Neuronal stem cell (in vitro differentiated cells): ENCODE data around the gene AFAP1.

Experiments used
- DNase-seq: peaks from one replicate; pipeline ENCODE4 v3.0.0-alpha.2; 2013; ENCODE audit warnings: low spot score
- H2AFZ ChIP-seq: one replicate; pipeline ENCODE4 v1.6.1; 2013; ENCODE audit warnings: mild to moderate bottlenecking, low read length, inconsistent platforms
- H2AK5ac ChIP-seq: 2 replicates; pipeline ENCODE4 v1.6.1; 2013; ENCODE audit warnings: low read depth, mild to moderate bottlenecking, inconsistent platforms, low read length, moderate library complexity, mixed read lengths
- H2BK120ac ChIP-seq: 2 replicates; pipeline ENCODE4 v1.6.1; 2013; ENCODE audit warnings: low read depth, mild to moderate bottlenecking, inconsistent platforms, low read length, moderate library complexity, mixed read lengths
- H2BK12ac ChIP-seq: one replicate; pipeline ENCODE4 v1.6.1; 2013; ENCODE audit warnings: low read length, inconsistent platforms
- H2BK15ac ChIP-seq: 2 replicates; pipeline ENCODE4 v1.6.1; 2013; ENCODE audit warnings: mild to moderate bottlenecking, low read length, inconsistent platforms, mixed read lengths
- H2BK5ac ChIP-seq: one replicate; pipeline ENCODE4 v1.6.1; 2013; ENCODE audit warnings: inconsistent platforms, mild to moderate bottlenecking, low read length, moderate library complexity
- H3K14ac ChIP-seq: one replicate; pipeline ENCODE4 v1.6.1; 2013; ENCODE audit warnings: low read length, inconsistent platforms
- H3K18ac ChIP-seq: 2 replicates; pipeline ENCODE4 v1.6.1; 2013; ENCODE audit warnings: low read length, inconsistent platforms
- H3K23ac ChIP-seq: 2 replicates; pipeline ENCODE4 v1.6.1; 2013; ENCODE audit warnings: low read depth, mild to moderate bottlenecking, mixed read lengths, low read length, inconsistent platforms; ENCODE audit not compliant: poor library complexity
- H3K27ac ChIP-seq: replicated peaks from 3 replicates; pipeline ENCODE4 v1.5.1; 2013; ENCODE audit warnings: low read length, inconsistent platforms
- H3K27me3 ChIP-seq, 3 experiments: 2 replicates each; pipeline ENCODE4 v1.6.1; 2013; ENCODE audit warnings: low read length in 3 of 3, mild to moderate bottlenecking in 2 of 3, inconsistent platforms in 1 of 3, low read depth in 1 of 3, mixed read lengths in 1 of 3, moderate library complexity in 1 of 3; ENCODE audit not compliant: control insufficient read depth in 3 of 3, insufficient read depth in 3 of 3
- H3K36me3 ChIP-seq, 2 donors: replicated peaks in 1 of 2; 2 replicates each; pipeline ENCODE4 v1.6.1; 2013; ENCODE audit warnings: low read length in 2 of 2; ENCODE audit not compliant: control insufficient read depth in 2 of 2, insufficient read depth in 2 of 2
- H3K4ac ChIP-seq: 2 replicates; pipeline ENCODE4 v1.6.1; 2013; ENCODE audit warnings: inconsistent platforms, mild to moderate bottlenecking, low read length, moderate library complexity
- H3K4me1 ChIP-seq, 2 donors: 1 replicate in 1 of 2; 2 replicates in 1 of 2; pipeline ENCODE4 v1.6.1; 2013; ENCODE audit warnings: low read length in 2 of 2, low read depth in 1 of 2; ENCODE audit not compliant: control insufficient read depth in 2 of 2, insufficient read depth in 1 of 2
- H3K4me2 ChIP-seq: one replicate; pipeline ENCODE4 v1.6.1; 2013; ENCODE audit warnings: mild to moderate bottlenecking, low read length, inconsistent platforms; ENCODE audit not compliant: insufficient read depth, poor library complexity, severe bottlenecking
- H3K4me3 ChIP-seq, 2 donors: 2 replicates each; pipeline ENCODE4 v1.5.1; 2013; ENCODE audit warnings: low read length in 2 of 2, mild to moderate bottlenecking in 2 of 2, inconsistent platforms in 1 of 2, moderate library complexity in 1 of 2
- H3K79me1 ChIP-seq: one replicate; pipeline ENCODE4 v1.6.1; 2013; ENCODE audit warnings: low read depth, mild to moderate bottlenecking, inconsistent platforms, low read length, moderate library complexity
- H3K9ac ChIP-seq: one replicate; pipeline ENCODE4 v1.6.1; 2013; ENCODE audit warnings: mild to moderate bottlenecking, low read depth, low read length, inconsistent platforms; ENCODE audit not compliant: poor library complexity
- H3K9me3 ChIP-seq, 2 donors: replicated peaks in 1 of 2; 2 replicates each; pipeline versions ENCODE3 to v1.6.1; 2013; ENCODE audit warnings: low read length in 2 of 2, mild to moderate bottlenecking in 2 of 2, inconsistent platforms in 1 of 2, low read depth in 1 of 2, mixed read lengths in 1 of 2, moderate library complexity in 1 of 2; ENCODE audit not compliant: control insufficient read depth in 2 of 2, insufficient read depth in 1 of 2
- H4K8ac ChIP-seq: one replicate; pipeline ENCODE4 v1.6.1; 2013; ENCODE audit warnings: low read depth, mild to moderate bottlenecking, inconsistent platforms, low read length, moderate library complexity
- H4K91ac ChIP-seq: one replicate; pipeline ENCODE4 v1.6.1; 2013; ENCODE audit warnings: low read length, low read depth, mild to moderate bottlenecking, inconsistent platforms; ENCODE audit not compliant: poor library complexity
- WGBS, 2 donors: extraction: QIAGEN DNeasy Blood & Tissue Kit; methylation state at CpG; one replicate each; pipeline ENCODE4 v1.1.7; 2013; ENCODE audit warnings: missing lambda C conversion rate in 2 of 2, mixed read lengths in 1 of 2; ENCODE audit not compliant: insufficient read length in 2 of 2, insufficient replicate concordance in 1 of 2; ENCODE audit errors: extremely low coverage in 2 of 2; 5-methylcytosine and 5-hydroxymethylcytosine counted together

AFAP1 gene

GRCh38 chr4:7757501-7758471, 181.9 kb downstream of the AFAP1 start:
- H3K79me1 ChIP-seq = peaks cover 2% of the 10 kb centered on the region
- no peak overlapping the region for H2BK5ac ChIP-seq
- H3K14ac ChIP-seq = no peak overlapping the region
- no peak overlapping the region for H2AFZ ChIP-seq
- peak; percentile 30 for DNase-seq
- peak overlapping the region; percentile 40 for H2AK5ac ChIP-seq
- no peak overlapping the region for H2BK12ac ChIP-seq
- no peak overlapping the region for H4K91ac ChIP-seq
- no peak overlapping the region for H3K9ac ChIP-seq
- H3K18ac ChIP-seq = peak overlapping the region; percentile 2
- peaks cover 9 to 17% of the 10 kb centered on the region in 2 donors for H3K4me1 ChIP-seq
- peak overlapping the region; percentile 65 for H3K27ac ChIP-seq
- no peaks in the 10 kb centered on the region for H3K9me3 ChIP-seq
- H3K4ac ChIP-seq = no peak overlapping the region
- H2BK15ac ChIP-seq = no peak overlapping the region
- peaks cover 0 to 3% (median 0%) of the 10 kb centered on the region in 3 experiments for H3K27me3 ChIP-seq
- H3K36me3 ChIP-seq = peaks cover 0 to 2% of the 10 kb centered on the region in 2 donors
- H4K8ac ChIP-seq = no peak overlapping the region
- peak overlapping the region in 1 of 2 donors; percentile 19 for H3K4me3 ChIP-seq
- H2BK120ac ChIP-seq = no peak overlapping the region
- no CpG with 5 or more reads among the region's 22 CpGs for WGBS, 2 donors
- no peak overlapping the region for H3K23ac ChIP-seq
- H3K4me2 ChIP-seq = peak overlapping the region; percentile 29

GRCh38 chr4:7756561-7757355, 182.9 kb downstream of the AFAP1 start:
- H3K27ac ChIP-seq = no peak overlapping the region
- H4K91ac ChIP-seq = no peak overlapping the region
- H3K4me1 ChIP-seq = peaks cover 9 to 17% of the 10 kb centered on the region in 2 donors
- DNase-seq = no peak
- no peak overlapping the region for H2AFZ ChIP-seq
- H3K4me2 ChIP-seq = no peak overlapping the region
- H3K79me1 ChIP-seq = peaks cover 2% of the 10 kb centered on the region
- no peak overlapping the region for H4K8ac ChIP-seq
- no peaks in the 10 kb centered on the region for H3K9me3 ChIP-seq
- H3K23ac ChIP-seq = no peak overlapping the region
- H2BK5ac ChIP-seq = peak overlapping the region; percentile 17
- H3K9ac ChIP-seq = peak overlapping the region; percentile 68
- peak overlapping the region; percentile 63 for H3K18ac ChIP-seq
- H2BK12ac ChIP-seq = peak overlapping the region; percentile 25
- peak overlapping the region; percentile 85 for H3K14ac ChIP-seq
- peak overlapping the region; percentile 65 for H2BK15ac ChIP-seq
- peaks cover 0 to 2% of the 10 kb centered on the region in 2 donors for H3K36me3 ChIP-seq
- peak overlapping the region; percentile 41 for H3K4ac ChIP-seq
- whole genome bisulfite sequencing, 2 donors = no CpG with 5 or more reads among the region's 32 CpGs
- H2BK120ac ChIP-seq = peak overlapping the region; percentile 33
- no peak overlapping the region for H3K4me3 ChIP-seq
- peak overlapping the region; percentile 89 for H2AK5ac ChIP-seq
- peaks cover 0 to 6% (median 0%) of the 10 kb centered on the region in 3 experiments for H3K27me3 ChIP-seq

DNA sequence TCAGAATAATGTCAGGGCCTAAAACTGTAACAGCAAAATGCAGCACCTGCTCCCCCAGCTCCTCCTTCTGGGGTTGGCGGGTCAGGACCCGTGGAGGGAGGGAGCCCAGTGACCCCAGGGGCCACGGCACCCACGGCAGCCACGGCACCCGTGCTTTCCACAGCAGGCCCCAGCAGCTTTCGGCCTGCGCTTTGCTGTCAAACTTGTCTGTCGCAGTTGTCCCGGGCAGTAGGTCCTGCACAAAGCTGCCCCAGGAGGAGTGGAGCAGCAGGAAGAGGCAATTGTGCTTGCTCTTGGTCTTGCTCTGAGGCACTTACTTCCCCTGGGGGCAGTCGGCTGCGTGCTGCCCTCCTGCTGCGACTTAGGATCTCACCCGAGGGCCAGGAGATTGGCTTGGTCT, 183.6 kb downstream of the AFAP1 start:
- H3K36me3 ChIP-seq = no peaks in the 10 kb centered on the region

More for the DNA sequence above, 183.6 kb downstream of the AFAP1 start:
- Histone ChIP-seq H3K27me3 (peaks cover 0 to 8% (median 0%) of the 10 kb centered on the region in 3 experiments), H3K4me1 (peaks cover 9 to 17% of the 10 kb centered on the region in 2 donors), H3K27ac (no peak overlapping the region), H2AFZ (no peak overlapping the region), H4K8ac (no peak overlapping the region), H3K4me2 (no peak overlapping the region), H3K14ac (no peak overlapping the region), H3K4me3 (no peak overlapping the region), H3K9ac (no peak overlapping the region), H3K79me1 (peaks cover 2% of the 10 kb centered on the region), H2AK5ac (peak overlapping the region; percentile 70), H3K9me3 (no peaks in the 10 kb centered on the region), H2BK120ac (no peak overlapping the region), H2BK15ac (peak overlapping the region; percentile 65), H2BK5ac (peak overlapping the region; percentile 17), H4K91ac (no peak overlapping the region), H3K18ac (peak overlapping the region; percentile 58), H2BK12ac (no peak overlapping the region), H3K4ac (no peak overlapping the region), H3K23ac (no peak overlapping the region)
- no peak for DNase-seq
- WGBS, 2 donors = no CpG with 5 or more reads among the region's 14 CpGs
